GM19193 (cell line): ENCODE data around the gene DMAC2.

Experiments used
- POLR2A ChIP-seq: IDR thresholded peaks from 4 replicates; pipeline ENCODE4 v1.6.1; 2011; ENCODE audit not compliant: insufficient read depth, insufficient read length; ENCODE audit errors: extremely low read depth

Gene DMAC2

DNA sequence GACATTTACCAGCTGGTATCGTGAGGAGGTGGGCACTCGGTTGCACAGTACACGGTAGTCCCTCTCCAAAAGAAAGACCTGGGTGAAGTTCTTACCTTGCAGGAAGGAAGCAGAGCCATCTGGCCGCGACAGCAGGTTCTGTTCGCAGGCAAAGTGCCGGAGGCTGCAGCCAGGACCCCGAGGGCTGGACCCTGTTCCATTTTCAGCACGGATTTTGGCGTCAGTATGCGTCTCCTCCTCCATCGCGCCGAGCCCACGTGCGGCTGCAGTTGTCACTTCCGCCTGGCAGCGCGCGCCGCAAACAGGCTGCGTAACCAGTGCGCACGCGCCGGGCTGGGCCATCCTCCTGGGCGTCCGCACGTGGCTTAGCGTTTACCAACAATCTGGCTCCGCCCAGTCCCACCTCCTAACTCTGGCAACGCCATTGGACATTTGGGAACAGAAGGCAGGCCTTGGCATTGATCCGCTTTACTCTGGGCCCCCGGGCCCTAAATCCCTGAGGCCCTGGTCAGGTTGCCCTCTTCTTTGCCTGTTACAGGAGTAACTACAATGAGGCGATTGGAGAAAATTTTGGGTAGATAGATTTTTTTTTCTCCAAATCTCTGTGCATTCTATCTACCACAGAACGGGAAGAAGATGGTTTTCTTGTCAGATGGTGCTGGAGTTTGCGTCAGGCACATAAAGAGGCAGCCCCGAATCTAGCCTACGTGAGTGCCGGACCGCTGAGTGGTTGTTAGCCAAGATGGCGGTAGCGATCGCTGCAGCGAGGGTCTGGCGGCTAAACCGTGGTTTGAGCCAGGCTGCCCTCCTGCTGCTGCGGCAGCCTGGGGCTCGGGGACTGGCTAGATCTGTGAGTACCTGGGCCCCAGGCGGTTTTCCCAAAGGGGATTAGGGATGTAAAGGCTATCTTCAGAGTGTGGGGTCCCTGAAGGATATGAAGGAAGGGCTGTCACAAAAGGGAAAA, 42.3 kb downstream of the DMAC2 start, which contains the start of the genes BCKDHA and EXOSC5:
BCKDHA (plus strand) TSS at position 733 of the 964 bp plus-strand sequence; CDS start at position 743, 10 bp downstream.
EXOSC5 (minus strand) TSS at position 274 of the 964 bp plus-strand sequence; CDS start at position 243, 31 bp downstream.
- TF ChIP-seq POLR2A, result peak; percentile 68

DNA sequence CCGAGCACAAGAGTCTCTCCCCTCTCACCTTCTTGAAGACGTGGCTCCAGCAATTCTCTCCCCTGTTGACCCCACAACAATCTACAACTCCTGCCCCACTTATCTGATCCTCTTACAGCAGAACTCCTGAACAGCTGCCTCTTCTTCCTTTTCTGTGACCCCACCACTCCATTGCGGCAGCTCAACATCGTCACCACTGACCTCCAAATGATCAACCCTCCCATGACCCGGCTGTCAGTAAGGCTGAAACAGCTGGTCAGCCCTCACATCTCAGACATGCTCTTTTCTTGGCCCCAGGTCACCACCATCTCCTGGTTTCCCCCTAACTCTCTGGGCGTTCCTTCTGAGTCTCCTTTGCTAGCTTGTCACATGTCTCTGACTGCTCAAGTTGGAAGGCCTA, 44.4 kb downstream of the DMAC2 start:
- no peak for TF ChIP-seq POLR2A

DNA sequence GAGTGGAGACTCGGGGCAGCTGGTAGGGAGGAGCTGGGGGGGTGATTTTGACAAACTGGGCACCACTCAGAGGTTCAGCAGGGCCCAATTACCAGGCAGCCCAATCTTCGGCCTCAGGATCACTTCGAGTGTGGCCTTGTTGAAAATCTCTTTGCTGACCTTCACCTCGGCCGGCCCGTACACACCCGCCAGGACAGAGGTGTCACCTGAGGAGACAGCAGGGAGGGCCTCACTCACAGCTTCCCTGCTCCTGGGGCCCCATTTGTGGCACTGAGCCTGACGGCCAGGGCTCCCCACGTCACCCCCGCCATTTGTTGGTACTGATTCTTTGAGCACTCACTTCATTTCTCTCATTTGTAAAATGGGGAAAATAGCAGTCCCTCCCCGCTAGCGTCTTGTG, 46.9 kb downstream of the DMAC2 start:
- no peak for TF ChIP-seq POLR2A

DNA sequence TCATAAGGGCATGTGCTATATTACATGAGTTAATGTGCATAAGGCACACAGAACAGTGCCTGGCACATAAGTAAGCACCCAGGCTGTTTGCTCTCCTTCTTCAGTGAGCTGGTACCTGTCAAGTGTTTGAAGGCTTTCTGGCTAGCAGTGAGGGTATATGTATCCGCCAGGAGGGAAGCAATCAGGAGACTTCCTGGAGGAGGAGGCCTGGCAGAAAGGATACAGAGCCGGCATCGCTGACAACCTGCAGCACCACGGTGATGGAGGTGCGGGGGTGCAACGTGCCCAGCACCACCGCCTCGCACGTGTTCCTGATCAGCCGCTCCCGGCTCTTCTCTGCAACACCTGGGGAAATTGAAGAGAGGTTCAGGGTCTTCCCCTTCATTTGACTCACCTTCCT, 48.1 kb downstream of the DMAC2 start:
- no peak for TF ChIP-seq POLR2A

DNA sequence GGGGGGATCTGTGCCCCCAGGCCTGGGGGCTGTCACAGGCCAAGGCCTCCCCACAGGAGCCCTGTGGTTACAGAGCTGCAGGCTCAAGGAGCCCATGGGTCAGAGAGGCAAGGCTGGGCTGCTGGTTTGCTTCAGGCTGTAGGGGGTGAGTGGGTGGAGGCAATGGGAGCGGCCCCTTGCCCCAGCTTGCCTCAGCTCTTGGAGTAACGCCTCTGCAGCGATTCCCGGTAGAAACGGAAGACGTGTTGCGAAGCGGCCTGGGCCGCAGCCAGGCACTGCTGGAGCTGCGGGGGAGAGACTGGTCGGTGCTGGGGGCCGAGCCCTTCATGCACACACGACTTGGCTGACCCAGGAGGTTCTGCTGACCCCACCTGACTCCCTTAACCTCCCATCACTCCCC, 53.3 kb downstream of the DMAC2 start:
- no peak for TF ChIP-seq POLR2A

DNA sequence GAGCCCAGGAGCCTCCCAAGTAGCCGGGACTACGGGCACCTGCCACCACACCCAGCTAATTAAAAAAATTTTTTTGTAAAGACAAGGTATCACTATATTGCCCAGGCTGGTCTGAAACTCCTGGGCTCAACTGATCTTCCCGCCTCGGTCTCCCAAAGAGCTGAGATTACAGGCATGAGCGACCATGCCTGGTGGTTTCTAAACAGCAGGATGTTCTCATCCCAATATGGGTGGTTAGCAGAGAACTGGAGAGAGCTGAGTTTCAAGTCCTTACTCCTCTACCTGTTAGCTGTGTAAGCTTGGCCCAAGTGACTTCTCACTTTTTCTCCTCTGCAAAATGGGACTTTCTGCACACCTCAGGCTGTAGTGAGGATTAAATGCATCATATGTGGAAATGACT, 55.4 kb downstream of the DMAC2 start:
- TF ChIP-seq POLR2A, result no peak
